HEK293T (cell line): ENCODE measurements around the gene UGCG.

Experiments
- CTCF ChIA-PET: fragments of 350-600 bp; formaldehyde crosslinking; extraction: SDS; loops from one replicate; lab custom pipeline; 2021; ENCODE audit warnings: antibody characterized with exemption, inconsistent platforms; lab: Yijun Ruan, JAX
- POLR2A ChIA-PET: fragments of 350-600 bp; formaldehyde crosslinking; extraction: SDS; loops from one replicate; lab custom pipeline; 2020; ENCODE audit warnings: antibody characterized with exemption, inconsistent platforms; lab: Yijun Ruan, JAX
- DNase-seq: peaks from one replicate; pipeline ENCODE4 v3.0.0; 2012; ENCODE audit warnings: mixed read lengths; ENCODE audit errors: extremely low spot score
- ARNT ChIP-seq: fragments of 450-650 bp; IDR thresholded peaks from 2 replicates; pipeline ENCODE4 v1.6.1; 2017; ENCODE audit warnings: mild to moderate bottlenecking
- BHLHE40 ChIP-seq: fragments of 450-650 bp; IDR thresholded peaks from 2 replicates; pipeline ENCODE4 v1.6.1; 2016; ENCODE audit warnings: mild to moderate bottlenecking, moderate library complexity, borderline replicate concordance
- CTBP1 ChIP-seq: fragments of 450-650 bp; IDR thresholded peaks from 2 replicates; pipeline ENCODE4 v1.6.1; 2016; ENCODE audit warnings: borderline replicate concordance
- ELF4 ChIP-seq: fragments of 450-650 bp; IDR thresholded peaks from 2 replicates; pipeline ENCODE4 v1.6.1; 2017; ENCODE audit warnings: antibody characterized with exemption
- FOXA1 ChIP-seq: fragments of 450-650 bp; IDR thresholded peaks from 2 replicates; pipeline ENCODE4 v1.6.1; 2016; ENCODE audit warnings: mild to moderate bottlenecking
- FOXK2 ChIP-seq: fragments of 450-650 bp; IDR thresholded peaks from 2 replicates; pipeline ENCODE4 v1.6.1; 2016; ENCODE audit warnings: mild to moderate bottlenecking
- FOXM1 ChIP-seq: fragments of 450-650 bp; IDR thresholded peaks from 2 replicates; pipeline ENCODE4 v1.6.1; 2017; ENCODE audit warnings: mild to moderate bottlenecking, borderline replicate concordance
- HDGF ChIP-seq: fragments of 450-650 bp; IDR thresholded peaks from 2 replicates; pipeline ENCODE4 v1.6.1; 2017; ENCODE audit warnings: antibody characterized with exemption, borderline replicate concordance
- L3MBTL2 ChIP-seq: fragments of 450-650 bp; conservative IDR thresholded peaks from 2 replicates; pipeline ENCODE4 v1.6.1; 2016; ENCODE audit warnings: mild to moderate bottlenecking
- LEF1 ChIP-seq: fragments of 450-650 bp; IDR thresholded peaks from 2 replicates; pipeline ENCODE4 v1.6.1; 2017; ENCODE audit warnings: mild to moderate bottlenecking, borderline replicate concordance
- NFRKB ChIP-seq: fragments of 450-650 bp; IDR thresholded peaks from 2 replicates; pipeline ENCODE4 v1.6.1; 2016; ENCODE audit warnings: mild to moderate bottlenecking, moderate library complexity
- SP1 ChIP-seq: fragments of 450-650 bp; IDR thresholded peaks from 2 replicates; pipeline ENCODE4 v1.6.1; 2017
- SUZ12 ChIP-seq: fragments of 450-650 bp; IDR thresholded peaks from 2 replicates; pipeline ENCODE4 v1.6.1; 2016; ENCODE audit warnings: mild to moderate bottlenecking
- TARDBP ChIP-seq: fragments of 450-650 bp; IDR thresholded peaks from 2 replicates; pipeline ENCODE4 v1.6.1; 2016
- ZNF384 ChIP-seq: fragments of 450-650 bp; IDR thresholded peaks from 2 replicates; pipeline ENCODE4 v1.6.1; 2016
- TF ChIP-seq, protein P1 (sequence below): fragments of 450-650 bp; IDR thresholded peaks from 2 replicates; pipeline ENCODE4 v1.6.1; 2016

UGCG gene

DNA sequence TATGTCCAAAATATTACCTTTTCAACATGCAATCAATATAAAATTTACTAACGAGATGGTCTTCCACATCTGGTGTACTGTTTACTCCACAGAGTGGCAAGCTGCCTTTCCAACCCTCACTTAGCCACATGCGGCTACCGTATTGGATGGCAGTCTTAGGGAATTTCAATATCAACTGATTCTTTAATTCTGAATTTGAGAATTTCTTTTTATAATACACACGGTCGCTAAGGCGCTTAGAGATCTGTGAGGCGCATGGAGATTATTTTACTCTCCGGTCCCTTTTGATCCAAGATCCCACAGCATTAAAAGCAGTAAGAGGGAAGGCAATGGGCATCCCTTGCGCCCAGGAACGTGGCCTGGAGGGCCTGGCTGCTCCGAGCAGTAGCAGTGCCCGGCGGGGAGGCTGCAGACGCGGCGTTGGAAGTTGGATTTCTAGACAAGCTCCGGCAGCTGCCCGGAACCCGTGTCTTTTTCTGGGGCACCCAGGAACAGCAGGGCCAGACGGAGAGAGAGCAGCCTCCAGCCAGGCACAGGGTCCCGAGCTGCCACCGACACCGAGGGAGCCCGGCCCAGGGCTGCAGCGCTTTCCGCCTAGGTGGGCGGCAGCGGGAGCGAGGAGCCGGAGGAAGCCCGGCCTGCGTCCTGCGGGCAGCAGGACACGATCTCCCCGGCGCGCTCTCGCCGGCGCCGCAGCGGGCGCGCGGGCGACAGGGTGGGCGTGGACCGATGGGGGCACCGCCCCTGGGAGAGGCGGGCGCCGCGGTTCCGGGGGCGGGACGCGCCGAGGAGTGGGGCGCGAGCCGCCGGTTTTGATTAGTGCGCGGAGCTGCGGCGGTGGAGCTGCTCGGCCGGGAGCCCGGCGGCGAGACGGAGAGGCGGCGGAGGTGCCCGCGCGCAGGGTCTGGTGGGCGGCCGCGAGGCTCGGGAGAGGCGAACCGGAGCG lies at the start of gene UGCG:
Gene UGCG (plus strand): TSS at position 819 of the 946 bp plus-strand sequence. CDS start 402 bp downstream, outside the sequence.
- DNase-seq, result peak; percentile 92
- POLR2A ChIA-PET, result interaction anchor here (0.8 to 1.8 kb wide), 14 partner anchors 8 to 484 kb away, joined by 3 to 8 read pairs (median 4); partner anchors contain the start of gene HSDL2
- TF ChIP-seq FOXM1 (no peak), TARDBP (no peak), BHLHE40 (no peak), FOXA1 (no peak), NFRKB (no peak), CTBP1 (no peak), SP1 (no peak), ZNF384 (no peak), FOXK2 (no peak), LEF1 (no peak), SUZ12 (no peak), HDGF (no peak), L3MBTL2 (no peak), ELF4 (no peak), ARNT (no peak)
- TF ChIP-seq, protein P1, sequence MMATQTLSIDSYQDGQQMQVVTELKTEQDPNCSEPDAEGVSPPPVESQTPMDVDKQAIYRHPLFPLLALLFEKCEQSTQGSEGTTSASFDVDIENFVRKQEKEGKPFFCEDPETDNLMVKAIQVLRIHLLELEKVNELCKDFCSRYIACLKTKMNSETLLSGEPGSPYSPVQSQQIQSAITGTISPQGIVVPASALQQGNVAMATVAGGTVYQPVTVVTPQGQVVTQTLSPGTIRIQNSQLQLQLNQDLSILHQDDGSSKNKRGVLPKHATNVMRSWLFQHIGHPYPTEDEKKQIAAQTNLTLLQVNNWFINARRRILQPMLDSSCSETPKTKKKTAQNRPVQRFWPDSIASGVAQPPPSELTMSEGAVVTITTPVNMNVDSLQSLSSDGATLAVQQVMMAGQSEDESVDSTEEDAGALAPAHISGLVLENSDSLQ, result no peak
- CTCF ChIA-PET, result interaction anchor here (0.6 to 1.6 kb wide), 2 partner anchors 66 to 179 kb away, joined by 3 read pairs; no protein-coding TSS in a partner anchor

DNA sequence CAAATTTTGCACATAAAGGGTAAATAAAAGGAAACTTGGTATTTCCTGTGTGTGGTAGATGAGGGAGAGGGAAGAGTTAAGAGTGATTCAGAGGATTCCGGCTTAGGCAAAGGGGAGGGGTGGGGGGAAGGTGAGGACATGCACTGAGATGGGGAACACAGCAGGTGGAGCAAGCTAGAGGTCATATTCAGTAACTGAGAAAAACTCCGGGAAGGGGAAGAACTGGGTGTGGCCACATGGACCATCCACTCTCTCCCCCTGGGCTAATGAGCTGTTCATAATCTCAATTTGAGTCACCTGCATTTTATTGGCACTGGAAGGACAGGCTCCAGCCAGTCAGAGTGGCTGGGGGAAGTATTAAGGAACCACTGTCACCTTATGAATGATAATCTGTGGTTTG lies 45.1 kb upstream of the UGCG start:
- no peak for DNase-seq
- POLR2A ChIA-PET, result no interaction called here
- CTCF ChIA-PET, result interaction anchor here (1.2 kb wide), 1 partner anchor 130 kb away, joined by 4 read pairs; no protein-coding TSS in a partner anchor

DNA sequence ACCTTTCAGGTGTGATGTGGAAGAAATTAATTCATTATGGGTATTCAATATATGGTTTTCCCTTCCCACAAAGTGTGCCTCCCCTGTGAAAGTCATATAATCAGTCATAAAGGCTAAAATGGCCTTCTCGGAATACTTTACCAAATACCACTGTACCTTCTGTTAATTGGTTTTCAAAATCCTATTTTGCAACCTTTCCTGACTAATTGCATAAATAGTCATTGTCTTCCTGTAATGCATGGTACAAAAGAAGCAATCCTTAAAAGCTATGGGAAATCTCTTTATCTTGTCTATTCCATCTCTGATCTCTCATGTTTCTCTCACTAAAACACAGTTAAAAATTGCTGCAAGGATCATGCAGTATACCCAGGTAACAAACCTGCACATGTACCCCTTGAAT lies 44.3 kb upstream of the UGCG start:
- TF ChIP-seq SP1 (no peak), LEF1 (no peak), CTBP1 (no peak), ARNT (no peak), ZNF384 (no peak), NFRKB (no peak), FOXM1 (no peak), SUZ12 (no peak), FOXA1 (no peak)
- TF ChIP-seq, protein P1, result no peak
- no peak for DNase-seq
- ChIA-PET CTCF (no interaction called here), POLR2A (no interaction called here)

More for the DNA sequence above, 45.1 kb upstream of the UGCG start:
- no peak for TF ChIP-seq HDGF
- TF ChIP-seq L3MBTL2, result no peak
- no peak for TF ChIP-seq FOXM1
- TF ChIP-seq ELF4, result no peak
- TF ChIP-seq, protein P1, result no peak
- TF ChIP-seq ARNT, result no peak
- TF ChIP-seq ZNF384, result no peak
- no peak for TF ChIP-seq SP1

DNA sequence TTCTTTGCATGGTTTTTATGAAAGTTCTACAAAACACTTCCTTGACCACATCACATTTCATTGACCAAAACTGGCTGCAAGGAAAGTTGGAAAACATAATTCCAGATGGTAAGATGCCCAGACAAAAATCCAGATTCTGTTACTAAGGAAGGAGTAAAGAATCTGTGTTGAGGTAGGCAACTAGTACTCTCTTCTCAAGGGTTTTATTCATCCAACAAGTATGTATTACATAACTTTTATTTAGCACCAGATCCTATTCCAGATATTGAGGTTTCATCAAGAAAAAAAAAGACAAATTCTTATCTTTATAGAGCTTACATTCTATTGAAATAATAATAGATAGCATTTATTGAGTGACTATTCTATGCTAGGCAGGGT lies 43.2 kb upstream of the UGCG start:
- DNase-seq, result no peak
- POLR2A ChIA-PET, result no interaction called here
- CTCF ChIA-PET, result no interaction called here

DNA sequence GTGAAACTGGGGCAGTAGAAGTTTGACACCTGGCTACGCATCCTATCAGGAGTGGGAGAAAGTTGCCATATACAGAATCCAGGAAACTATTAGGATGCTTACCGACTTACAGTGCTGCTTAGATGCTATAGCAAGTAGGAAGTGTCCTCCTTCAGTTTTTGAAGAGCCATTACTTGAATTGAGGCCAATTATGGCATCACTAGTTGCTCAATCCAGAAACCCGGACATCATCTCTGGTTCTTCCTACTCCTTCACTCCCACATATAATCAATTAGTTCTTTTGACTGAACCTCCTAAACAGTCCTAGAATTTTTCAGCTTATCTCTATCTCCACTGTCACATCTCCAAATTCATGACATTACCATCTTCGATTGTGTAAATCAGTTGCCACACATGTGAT lies 41.8 kb upstream of the UGCG start:
- POLR2A ChIA-PET, result no interaction called here
- DNase-seq, result no peak
- TF ChIP-seq ZNF384 (no peak), SUZ12 (no peak), FOXK2 (no peak), ARNT (no peak), L3MBTL2 (no peak), LEF1 (no peak), SP1 (no peak), ELF4 (no peak), FOXA1 (no peak), FOXM1 (no peak), TARDBP (no peak), HDGF (no peak), NFRKB (no peak), CTBP1 (no peak), BHLHE40 (no peak)
- TF ChIP-seq, protein P1, result no peak
- CTCF ChIA-PET, result no interaction called here

More for the DNA sequence above, 43.2 kb upstream of the UGCG start:
- TF ChIP-seq FOXA1, result no peak
- TF ChIP-seq ELF4, result no peak
- no peak for TF ChIP-seq LEF1
- TF ChIP-seq CTBP1, result no peak
- no peak for TF ChIP-seq ARNT
- TF ChIP-seq ZNF384, result no peak
- TF ChIP-seq SP1, result no peak
- no peak for TF ChIP-seq HDGF
